ENCODE data around the gene AKR1C4.
"Not testable (repeated sequence)": the region's sequence is repeated elsewhere in the genome, so short reads cannot be mapped to it uniquely, and the experiment has no call there.

AKR1C4 gene

GRCh38 chr10:5209776-5210175 is 13.1 kb downstream of the AKR1C4 start:
- DNase-seq = not testable (repeated sequence)

- DNase-seq = not testable (repeated sequence)
Observed at GRCh38 chr10:5210261-5210660, 13.6 kb downstream of the AKR1C4 start.

- no peak for DNase-seq
Observed at GRCh38 chr10:5211696-5212536, 15.3 kb downstream of the AKR1C4 start.

- no peak for DNase-seq
Observed at GRCh38 chr10:5216801-5217200, 20.2 kb downstream of the AKR1C4 start.

GRCh38 chr10:5219262-5219661 is 22.6 kb downstream of the AKR1C4 start:
- no peak for DNase-seq

GRCh38 chr10:5222942-5223341 is 26.3 kb downstream of the AKR1C4 start:
- not testable (repeated sequence) for DNase-seq

- DNase-seq = no peak
Observed at GRCh38 chr10:5229019-5229418, 32.4 kb downstream of the AKR1C4 start.

GRCh38 chr10:5233324-5233723 is 36.7 kb downstream of the AKR1C4 start:
- no peak for DNase-seq

GRCh38 chr10:5234106-5234860 is 37.6 kb downstream of the AKR1C4 start:
- no peak for DNase-seq

- not testable (repeated sequence) for DNase-seq
Observed at GRCh38 chr10:5237541-5237940, 40.9 kb downstream of the AKR1C4 start.

- DNase-seq = no peak
Observed at GRCh38 chr10:5242585-5242984, 45.9 kb downstream of the AKR1C4 start.

GRCh38 chr10:5243521-5243987 is 46.9 kb downstream of the AKR1C4 start:
- DNase-seq = no peak

GRCh38 chr10:5252177-5253037 is 55.8 kb downstream of the AKR1C4 start:
- no peak for DNase-seq

- DNase-seq = no peak
Observed at GRCh38 chr10:5254488-5254887, 57.9 kb downstream of the AKR1C4 start.

- not testable (repeated sequence) for DNase-seq
Observed at GRCh38 chr10:5257768-5258167, 61.1 kb downstream of the AKR1C4 start.

GRCh38 chr10:5259132-5259951 is 62.7 kb downstream of the AKR1C4 start:
- no peak for DNase-seq

GRCh38 chr10:5259952-5260578 is 63.4 kb downstream of the AKR1C4 start:
- DNase-seq = no peak

- DNase-seq = no peak
Observed at GRCh38 chr10:5260828-5261227, 64.2 kb downstream of the AKR1C4 start.

- DNase-seq = no peak
Observed at GRCh38 chr10:5265139-5265538, 68.5 kb downstream of the AKR1C4 start.

GRCh38 chr10:5266351-5266750 is 69.7 kb downstream of the AKR1C4 start:
- no peak for DNase-seq

- no peak for DNase-seq
Observed at GRCh38 chr10:5266804-5267203, 70.2 kb downstream of the AKR1C4 start.

- no peak for DNase-seq
Observed at GRCh38 chr10:5268234-5268633, 71.6 kb downstream of the AKR1C4 start.
